ENCODE results near the gene KCTD16.

The KCTD16 gene

DNA sequence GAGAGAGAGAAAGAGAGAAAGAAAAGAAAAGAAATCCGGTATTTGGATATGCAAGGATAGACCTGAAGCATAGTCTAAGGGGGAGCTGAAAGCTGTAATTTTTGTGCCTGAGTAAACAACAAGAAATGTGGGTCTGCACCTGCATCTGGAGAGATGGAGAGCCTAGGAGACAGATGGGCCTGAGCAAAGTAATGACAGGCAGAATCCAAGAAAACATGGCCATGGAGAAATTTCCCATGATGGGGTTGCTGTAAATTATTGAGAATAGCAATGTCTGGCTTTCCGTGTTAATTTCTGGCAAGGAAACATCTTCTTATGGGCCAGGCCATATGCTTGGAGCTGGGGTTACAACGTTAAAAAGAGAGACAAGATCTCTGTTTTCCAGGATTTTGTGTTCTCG lies 40.4 kb upstream of the KCTD16 start:
- TF ChIP-seq, protein P1, sequence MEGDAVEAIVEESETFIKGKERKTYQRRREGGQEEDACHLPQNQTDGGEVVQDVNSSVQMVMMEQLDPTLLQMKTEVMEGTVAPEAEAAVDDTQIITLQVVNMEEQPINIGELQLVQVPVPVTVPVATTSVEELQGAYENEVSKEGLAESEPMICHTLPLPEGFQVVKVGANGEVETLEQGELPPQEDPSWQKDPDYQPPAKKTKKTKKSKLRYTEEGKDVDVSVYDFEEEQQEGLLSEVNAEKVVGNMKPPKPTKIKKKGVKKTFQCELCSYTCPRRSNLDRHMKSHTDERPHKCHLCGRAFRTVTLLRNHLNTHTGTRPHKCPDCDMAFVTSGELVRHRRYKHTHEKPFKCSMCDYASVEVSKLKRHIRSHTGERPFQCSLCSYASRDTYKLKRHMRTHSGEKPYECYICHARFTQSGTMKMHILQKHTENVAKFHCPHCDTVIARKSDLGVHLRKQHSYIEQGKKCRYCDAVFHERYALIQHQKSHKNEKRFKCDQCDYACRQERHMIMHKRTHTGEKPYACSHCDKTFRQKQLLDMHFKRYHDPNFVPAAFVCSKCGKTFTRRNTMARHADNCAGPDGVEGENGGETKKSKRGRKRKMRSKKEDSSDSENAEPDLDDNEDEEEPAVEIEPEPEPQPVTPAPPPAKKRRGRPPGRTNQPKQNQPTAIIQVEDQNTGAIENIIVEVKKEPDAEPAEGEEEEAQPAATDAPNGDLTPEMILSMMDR (IDR thresholded peaks at IDR 0.05; ENCODE audit: borderline replicate concordance, extremely low read depth, low read length, poor library complexity, severe bottlenecking): no peak
- no peak for TF ChIP-seq EZH2 (IDR thresholded peaks at IDR 0.05; ENCODE audit: borderline replicate concordance, low read depth, low read length, severe bottlenecking)

DNA sequence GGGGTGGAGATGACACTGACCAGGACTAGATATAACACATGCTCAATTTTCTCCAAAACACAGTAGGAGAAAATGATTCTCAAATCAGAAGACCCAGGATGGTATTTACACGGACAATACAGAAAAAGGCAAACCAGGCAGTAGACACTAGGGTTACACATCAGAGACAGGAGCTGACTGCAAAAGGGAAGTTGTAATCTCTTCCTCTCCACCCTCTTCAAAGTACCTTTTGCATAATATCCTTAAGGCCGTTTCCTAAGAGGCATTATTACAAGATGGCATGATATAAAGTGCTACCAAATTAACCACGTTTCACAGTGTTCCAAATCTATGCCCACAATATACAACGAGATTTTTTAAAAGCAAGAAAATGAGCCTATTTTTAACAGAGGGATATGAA lies 39.4 kb upstream of the KCTD16 start:
- no peaks in the 10 kb centered on the region for H3K79me2 ChIP-seq (ENCODE audit: insufficient read depth, low read length)
- no peak overlapping the region for H3K4me3 ChIP-seq (ENCODE audit: low read depth in 1 of 2, low read length in 2 of 2)
- H4K20me1 ChIP-seq (ENCODE audit: insufficient read depth, low read length): no peaks in the 10 kb centered on the region
- no peak overlapping the region for H2AFZ ChIP-seq (ENCODE audit: low read depth, low read length)
- H3K4me2 ChIP-seq (ENCODE audit: insufficient read depth, low read length): no peak overlapping the region
- ATAC-seq (ENCODE audit: insufficient read depth, low read depth) (no peak), DNase-seq (no peak)
- peaks cover 5% of the 10 kb centered on the region for H3K27me3 ChIP-seq (ENCODE audit: insufficient read depth, low read length, poor library complexity)
- no peaks in the 10 kb centered on the region for H3K4me1 ChIP-seq (ENCODE audit: insufficient read depth, low read length)
- no peaks in the 10 kb centered on the region for H3K9me3 ChIP-seq (ENCODE audit: insufficient read depth, low read length, severe bottlenecking)
- TF ChIP-seq EZH2 (IDR thresholded peaks at IDR 0.05; ENCODE audit: borderline replicate concordance, low read depth, low read length, severe bottlenecking): no peak
- TF ChIP-seq, protein P1 (IDR thresholded peaks at IDR 0.05; ENCODE audit: borderline replicate concordance, extremely low read depth, low read length, poor library complexity, severe bottlenecking): no peak
- H3K27ac ChIP-seq (ENCODE audit: low read length): no peak overlapping the region
- H3K36me3 ChIP-seq (ENCODE audit: insufficient read depth, low read length): no peaks in the 10 kb centered on the region
- no peak overlapping the region for H3K9ac ChIP-seq (ENCODE audit: low read depth, low read length)

More for the DNA sequence above, 40.4 kb upstream of the KCTD16 start:
- H2AFZ ChIP-seq (ENCODE audit: low read depth, low read length): no peak overlapping the region
- ATAC-seq (ENCODE audit: insufficient read depth, low read depth) (no peak), DNase-seq (no peak)
- peaks cover 5% of the 10 kb centered on the region for H3K27me3 ChIP-seq (ENCODE audit: insufficient read depth, low read length, poor library complexity)
- no peaks in the 10 kb centered on the region for H3K79me2 ChIP-seq (ENCODE audit: insufficient read depth, low read length)
- H3K9ac ChIP-seq (ENCODE audit: low read depth, low read length): no peak overlapping the region
- no peaks in the 10 kb centered on the region for H3K36me3 ChIP-seq (ENCODE audit: insufficient read depth, low read length)
- H3K9me3 ChIP-seq (ENCODE audit: insufficient read depth, low read length, severe bottlenecking): no peaks in the 10 kb centered on the region
- no peak overlapping the region for H3K4me2 ChIP-seq (ENCODE audit: insufficient read depth, low read length)
- no peak overlapping the region for H3K27ac ChIP-seq (ENCODE audit: low read length)
- H3K4me3 ChIP-seq (ENCODE audit: low read depth in 1 of 2, low read length in 2 of 2): no peak overlapping the region
- no peaks in the 10 kb centered on the region for H4K20me1 ChIP-seq (ENCODE audit: insufficient read depth, low read length)
- no peaks in the 10 kb centered on the region for H3K4me1 ChIP-seq (ENCODE audit: insufficient read depth, low read length)

DNA sequence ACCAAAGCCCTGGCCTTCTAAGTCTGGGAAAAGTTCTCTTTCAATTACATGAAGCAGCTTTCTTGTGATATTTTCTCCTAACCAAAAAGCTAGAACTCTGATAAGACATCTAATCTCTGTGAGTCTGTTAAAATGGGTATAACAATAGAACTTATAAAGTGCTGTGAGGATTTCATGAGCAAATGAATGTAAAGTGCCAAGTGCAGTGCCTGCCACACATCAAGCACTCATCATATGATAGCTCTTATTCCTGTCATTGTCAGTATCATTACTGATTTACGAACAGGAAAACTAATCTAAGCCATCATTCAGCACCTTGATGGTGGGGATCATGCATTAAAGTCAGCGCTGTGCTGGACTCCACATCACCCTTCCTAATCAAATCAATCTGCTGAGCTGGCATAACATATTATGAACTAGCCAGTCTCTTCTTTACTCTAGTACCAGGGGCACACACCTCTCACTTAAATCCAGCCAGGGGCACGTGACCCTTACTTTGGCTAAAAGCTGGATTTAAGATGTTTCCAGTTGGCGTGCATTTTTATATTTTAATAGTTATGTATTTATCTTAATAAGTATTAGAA lies 37.5 kb upstream of the KCTD16 start:
- Histone ChIP-seq H3K9me3 (ENCODE audit: insufficient read depth, low read length, severe bottlenecking) (no peaks in the 10 kb centered on the region), H3K4me3 (ENCODE audit: low read depth in 1 of 2, low read length in 2 of 2) (no peak overlapping the region), H2AFZ (ENCODE audit: low read depth, low read length) (no peak overlapping the region), H3K36me3 (ENCODE audit: insufficient read depth, low read length) (no peaks in the 10 kb centered on the region), H3K4me1 (ENCODE audit: insufficient read depth, low read length) (no peaks in the 10 kb centered on the region), H3K27ac (ENCODE audit: low read length) (no peak overlapping the region), H4K20me1 (ENCODE audit: insufficient read depth, low read length) (no peaks in the 10 kb centered on the region), H3K4me2 (ENCODE audit: insufficient read depth, low read length) (no peak overlapping the region), H3K9ac (ENCODE audit: low read depth, low read length) (no peak overlapping the region), H3K79me2 (ENCODE audit: insufficient read depth, low read length) (no peaks in the 10 kb centered on the region), H3K27me3 (ENCODE audit: insufficient read depth, low read length, poor library complexity) (peaks cover 7% of the 10 kb centered on the region)
- TF ChIP-seq, protein P1 (IDR thresholded peaks at IDR 0.05; ENCODE audit: borderline replicate concordance, extremely low read depth, low read length, poor library complexity, severe bottlenecking): no peak
- TF ChIP-seq EZH2 (IDR thresholded peaks at IDR 0.05; ENCODE audit: borderline replicate concordance, low read depth, low read length, severe bottlenecking): no peak
- DNase-seq (no peak), ATAC-seq (ENCODE audit: insufficient read depth, low read depth) (no peak)
